WI38 (cell line): ENCODE data around the gene LIPH.

Experiments
- H3K4me3 ChIP-seq: 2 replicates; pipeline ENCODE4 v1.5.1; 2011; ENCODE audit warnings: low read depth, mild to moderate bottlenecking, control low read depth, low read length
- TF ChIP-seq, protein P1 (sequence below): IDR thresholded peaks from 2 replicates; pipeline ENCODE4 v1.5.1; 2012; ENCODE audit warnings: low read depth, mild to moderate bottlenecking, control low read depth, low read length

LIPH gene

DNA sequence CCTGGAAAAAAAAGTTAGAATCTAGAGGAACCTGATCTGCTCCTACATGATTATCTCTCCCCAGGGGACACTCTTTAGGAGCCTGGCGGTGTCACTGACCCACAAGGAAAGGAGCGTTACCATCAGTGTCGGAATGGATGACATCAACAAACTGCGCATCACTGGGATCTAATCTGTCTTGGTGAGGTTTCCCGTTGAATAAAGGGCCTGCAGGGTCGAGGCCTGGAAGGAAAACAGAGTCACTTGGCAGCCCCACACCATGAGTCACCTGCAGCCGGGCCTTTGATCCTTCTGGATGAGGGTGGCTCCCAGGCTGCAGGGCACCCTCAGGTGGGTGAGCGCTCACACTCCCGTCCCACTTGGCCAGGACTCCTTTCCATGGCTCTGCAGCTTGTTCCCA lies 25.0 kb downstream of the LIPH start:
- TF ChIP-seq, protein P1, sequence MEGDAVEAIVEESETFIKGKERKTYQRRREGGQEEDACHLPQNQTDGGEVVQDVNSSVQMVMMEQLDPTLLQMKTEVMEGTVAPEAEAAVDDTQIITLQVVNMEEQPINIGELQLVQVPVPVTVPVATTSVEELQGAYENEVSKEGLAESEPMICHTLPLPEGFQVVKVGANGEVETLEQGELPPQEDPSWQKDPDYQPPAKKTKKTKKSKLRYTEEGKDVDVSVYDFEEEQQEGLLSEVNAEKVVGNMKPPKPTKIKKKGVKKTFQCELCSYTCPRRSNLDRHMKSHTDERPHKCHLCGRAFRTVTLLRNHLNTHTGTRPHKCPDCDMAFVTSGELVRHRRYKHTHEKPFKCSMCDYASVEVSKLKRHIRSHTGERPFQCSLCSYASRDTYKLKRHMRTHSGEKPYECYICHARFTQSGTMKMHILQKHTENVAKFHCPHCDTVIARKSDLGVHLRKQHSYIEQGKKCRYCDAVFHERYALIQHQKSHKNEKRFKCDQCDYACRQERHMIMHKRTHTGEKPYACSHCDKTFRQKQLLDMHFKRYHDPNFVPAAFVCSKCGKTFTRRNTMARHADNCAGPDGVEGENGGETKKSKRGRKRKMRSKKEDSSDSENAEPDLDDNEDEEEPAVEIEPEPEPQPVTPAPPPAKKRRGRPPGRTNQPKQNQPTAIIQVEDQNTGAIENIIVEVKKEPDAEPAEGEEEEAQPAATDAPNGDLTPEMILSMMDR, result no peak
- H3K4me3 ChIP-seq, result no peak overlapping the region

DNA sequence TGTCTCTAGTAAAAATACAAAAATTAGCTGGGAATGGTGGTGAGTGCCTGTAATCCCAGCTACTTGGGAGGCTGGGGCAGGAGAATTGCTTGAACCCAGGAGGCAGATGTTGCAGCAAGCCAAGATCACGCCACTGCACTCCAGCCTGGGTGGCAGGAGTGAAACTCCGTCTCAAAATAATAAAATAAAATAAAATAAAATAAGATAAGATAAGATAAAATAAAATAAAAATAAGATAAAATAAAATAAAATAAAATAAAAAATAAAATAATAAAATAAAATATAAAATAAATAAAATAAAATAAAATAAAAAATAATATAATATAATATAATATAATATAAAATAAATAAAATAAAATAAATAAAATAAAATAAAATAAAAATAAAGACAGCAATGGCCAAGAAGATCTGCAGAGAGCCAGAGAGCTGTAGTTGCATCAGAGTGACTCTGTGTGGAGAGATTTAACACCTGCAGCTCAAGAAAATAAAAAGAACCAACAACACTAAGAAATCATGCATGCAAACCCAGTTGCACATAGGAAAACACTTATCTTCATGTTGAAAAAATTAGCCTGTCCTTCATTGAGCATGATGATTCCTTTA lies 25.9 kb downstream of the LIPH start:
- TF ChIP-seq, protein P1, result no peak
- H3K4me3 ChIP-seq, result no peak overlapping the region

DNA sequence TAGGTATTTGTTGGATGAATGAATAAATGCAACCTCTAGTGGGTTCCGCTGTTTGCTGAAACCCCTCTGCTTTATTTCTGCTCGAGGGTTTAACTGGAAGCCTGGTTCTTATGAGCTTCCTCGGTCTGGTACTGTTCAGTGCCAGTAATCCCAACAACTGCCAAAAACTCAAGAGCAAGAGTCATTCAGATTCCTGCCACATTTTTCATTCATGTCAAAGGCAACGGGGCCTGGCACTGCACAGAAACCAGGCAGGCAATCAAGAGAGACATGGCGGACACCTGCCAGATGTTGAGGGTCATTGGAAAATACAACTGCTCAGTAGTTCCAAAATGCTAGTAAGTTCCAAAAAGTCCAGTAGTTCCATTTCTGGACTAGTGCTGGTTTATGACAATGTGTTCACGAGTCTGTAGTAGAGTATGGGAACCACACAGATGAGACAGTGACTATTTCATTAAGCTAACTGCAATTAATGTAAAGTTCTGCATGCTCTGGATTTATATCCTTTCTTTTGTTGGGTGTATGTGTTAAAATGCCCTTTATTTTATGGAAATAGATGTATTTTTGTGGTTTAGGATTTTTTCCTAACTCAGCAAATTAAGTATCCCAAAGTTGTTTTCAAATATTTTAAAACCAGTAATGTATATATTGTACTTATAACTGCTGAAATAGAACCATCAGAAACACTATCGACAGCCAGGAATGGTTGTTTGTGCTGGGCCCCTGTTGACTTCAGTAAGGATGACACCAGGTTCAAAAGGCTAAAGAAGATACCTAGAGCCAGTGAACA lies 30.8 kb downstream of the LIPH start:
- no peak overlapping the region for H3K4me3 ChIP-seq
- TF ChIP-seq, protein P1, result no peak

DNA sequence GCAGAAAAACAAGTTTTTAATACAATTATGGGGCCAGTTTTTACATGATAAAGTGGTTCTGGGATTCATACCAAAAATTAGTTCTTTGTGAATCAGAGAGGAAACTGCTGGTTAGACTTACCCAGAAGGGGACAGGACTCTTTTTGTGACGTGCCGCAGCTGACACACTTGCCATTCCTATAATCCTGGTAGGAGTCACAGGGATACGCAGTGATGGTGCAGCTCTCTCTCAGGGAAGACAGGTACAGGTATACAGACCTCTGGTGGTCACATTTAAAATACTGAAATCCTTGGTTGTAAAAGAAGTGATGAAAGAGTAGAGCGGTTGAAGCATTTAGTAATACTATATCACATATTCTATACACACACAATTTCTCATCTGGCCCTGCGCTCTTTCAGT lies 33.4 kb downstream of the LIPH start:
- no peak overlapping the region for H3K4me3 ChIP-seq
- TF ChIP-seq, protein P1, result no peak

DNA sequence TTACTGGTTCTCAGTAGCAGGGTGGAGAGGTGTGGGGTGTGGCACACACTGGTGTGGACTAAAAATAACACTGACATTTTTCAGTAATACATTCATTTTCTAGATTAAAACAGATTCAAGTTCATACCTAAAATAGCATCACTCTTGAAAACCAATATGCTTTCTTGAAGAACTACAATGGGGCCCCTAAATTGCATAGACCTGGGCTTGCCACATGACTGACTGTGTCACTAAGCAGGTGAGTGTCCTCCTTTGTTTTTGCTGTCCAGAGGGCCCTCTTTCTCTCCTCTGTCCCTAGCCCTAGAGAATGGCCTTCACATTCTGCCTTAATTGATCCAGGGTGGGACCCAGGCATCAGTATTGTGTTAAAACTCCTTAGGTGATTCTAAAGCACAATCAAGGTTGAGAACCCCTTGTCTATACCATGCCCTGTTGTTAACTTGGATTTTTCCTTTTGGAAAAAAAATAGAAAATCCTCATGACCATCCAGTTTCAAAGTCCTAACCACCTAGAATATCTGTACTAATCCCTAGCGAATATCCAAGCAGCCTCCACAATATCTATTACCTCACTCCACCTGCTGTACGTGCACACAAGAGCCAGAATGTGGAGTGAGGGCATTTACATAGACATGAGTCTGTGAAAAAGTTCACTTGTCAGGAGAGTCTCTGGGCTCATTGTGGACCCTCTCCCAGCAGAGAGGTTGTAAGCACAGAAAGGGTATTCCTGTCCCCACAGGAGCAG lies 34.8 kb downstream of the LIPH start:
- no peak overlapping the region for H3K4me3 ChIP-seq

DNA sequence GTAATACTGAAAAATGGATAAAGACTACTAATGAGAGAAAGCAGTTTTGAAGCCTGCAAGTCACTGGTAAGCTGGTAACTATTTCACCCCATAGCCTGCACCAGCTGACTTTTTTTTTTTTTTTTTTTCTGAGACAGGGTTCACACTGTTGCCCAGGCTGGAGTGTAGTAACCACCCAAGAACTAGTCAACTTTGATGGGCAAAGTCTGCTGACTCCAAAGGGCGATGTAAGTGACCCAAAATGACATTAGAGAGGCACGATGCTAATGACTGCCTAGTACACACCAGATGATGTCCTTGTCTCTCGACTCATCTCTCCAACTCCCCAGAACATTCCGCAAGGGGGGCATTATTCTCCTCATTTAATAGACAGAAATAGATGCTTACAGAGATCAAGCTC lies 40.7 kb downstream of the LIPH start:
- H3K4me3 ChIP-seq, result no peak overlapping the region
- TF ChIP-seq, protein P1, result no peak

More for the DNA sequence above, 34.8 kb downstream of the LIPH start:
- TF ChIP-seq, protein P1, result no peak
